ENCODE measurements around the gene NUBPL.
"Not testable (repeated sequence)": the region's sequence is repeated elsewhere in the genome, so short reads cannot be mapped to it uniquely, and the experiment has no call there.

NUBPL gene

DNA sequence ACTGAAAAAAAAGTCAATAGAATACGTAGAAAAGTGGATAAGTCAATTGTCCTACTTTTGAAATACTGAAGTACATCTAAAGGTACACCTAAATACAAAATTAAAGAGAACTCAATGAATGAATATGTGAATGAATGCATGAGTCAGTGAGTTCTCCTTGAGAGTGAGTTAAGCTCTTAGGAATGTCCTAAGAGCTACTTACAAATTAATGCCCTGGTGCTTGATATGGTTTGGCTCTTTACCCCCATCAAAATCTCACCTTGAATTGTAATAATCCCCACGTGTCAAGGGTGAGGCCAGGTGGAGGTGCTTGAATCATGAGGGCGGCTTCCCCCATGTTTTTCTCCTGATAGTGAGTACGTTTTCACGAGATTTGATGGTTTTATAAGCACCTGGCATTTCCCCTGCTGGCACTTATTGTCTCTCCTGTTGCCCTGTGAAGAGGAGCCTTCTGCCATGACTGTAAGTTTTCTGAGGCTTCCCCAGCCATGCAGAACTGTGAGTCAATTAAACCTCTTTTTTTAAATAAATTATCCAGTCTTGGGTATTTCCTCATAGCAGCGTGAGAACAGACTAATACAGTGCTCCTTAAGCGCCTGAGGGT is 323.7 kb downstream of the NUBPL start:
- DNase-seq, result no peak

GRCh38 chr14:31886156-31886835 is 325.1 kb downstream of the NUBPL start:
- no peak for DNase-seq

DNA sequence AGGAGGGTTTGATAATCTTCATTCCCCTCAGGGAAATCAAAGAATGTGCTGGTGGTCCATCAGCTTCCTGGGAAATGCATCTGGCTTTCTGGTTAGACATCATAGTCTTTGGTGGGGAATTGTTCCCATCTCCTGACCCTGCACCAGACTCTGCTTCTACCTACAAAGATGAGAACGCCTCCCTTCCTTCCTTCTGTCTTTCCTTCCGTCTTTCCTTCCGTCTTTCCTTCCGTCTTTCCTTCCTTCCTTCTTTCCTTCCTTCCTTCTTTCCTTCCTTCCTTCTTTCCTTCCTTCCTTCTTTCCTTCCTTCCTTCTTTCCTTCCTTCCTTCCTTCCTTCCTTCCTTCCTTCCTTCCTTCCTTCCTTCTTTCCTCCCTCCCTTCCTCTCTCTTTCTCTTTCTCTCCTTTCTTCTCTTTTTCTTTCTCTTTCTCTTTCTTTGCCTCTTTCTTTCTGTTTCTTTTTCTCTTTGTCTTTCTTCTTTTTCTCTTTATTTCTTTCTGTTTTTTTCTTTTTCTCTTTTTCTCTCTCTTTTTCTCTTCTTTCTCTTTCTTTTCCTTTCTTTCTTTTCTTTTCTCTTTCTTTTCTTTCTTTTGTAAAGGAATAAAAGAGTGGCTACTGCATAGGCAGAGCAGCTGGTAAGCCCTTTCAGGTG is 326.9 kb downstream of the NUBPL start:
- DNase-seq, result no peak

- DNase-seq, result no peak
Observed at GRCh38 chr14:31889297-31889696, 328.1 kb downstream of the NUBPL start.

DNA sequence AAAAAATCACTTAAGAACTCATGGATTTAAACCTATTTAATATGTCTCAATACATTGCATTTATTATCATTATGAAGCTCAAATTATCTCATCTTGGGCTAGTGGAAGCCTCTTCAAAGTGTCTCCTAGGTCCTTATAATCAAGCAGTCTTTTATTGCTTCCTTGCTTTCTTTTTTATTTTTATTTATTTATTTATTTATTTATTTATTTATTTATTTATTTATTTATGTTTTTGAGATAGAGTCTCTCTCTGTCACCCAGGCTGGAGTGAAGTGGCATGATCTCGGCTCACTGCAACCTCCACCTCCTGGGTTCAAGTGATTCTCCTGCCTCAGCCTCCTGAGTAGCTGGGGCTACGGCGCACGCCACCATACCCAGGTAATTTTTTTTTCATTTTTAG is 329.0 kb downstream of the NUBPL start:
- not testable (repeated sequence) for DNase-seq

- no peak for DNase-seq
Observed at GRCh38 chr14:31893221-31893757, 332.1 kb downstream of the NUBPL start.

DNA sequence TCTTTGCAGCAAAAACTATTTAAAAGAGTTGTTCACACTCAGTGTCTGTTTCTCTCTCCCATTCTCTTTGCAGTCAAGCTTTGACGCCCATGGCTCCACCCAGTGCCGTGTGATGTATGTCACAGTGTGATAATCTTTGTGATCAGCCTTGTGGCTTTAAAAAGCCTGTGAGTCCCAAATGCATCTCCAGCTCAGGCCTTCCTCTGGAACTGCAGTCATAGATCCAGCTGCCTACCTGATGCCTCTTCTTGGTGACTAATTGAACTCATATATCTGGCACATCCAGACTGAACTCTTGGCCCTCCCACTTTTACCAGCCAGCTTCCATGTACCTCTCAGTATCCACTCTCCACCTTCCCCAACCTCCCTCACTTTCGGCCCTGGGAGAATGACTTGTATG is 333.1 kb downstream of the NUBPL start:
- DNase-seq, result no peak

DNA sequence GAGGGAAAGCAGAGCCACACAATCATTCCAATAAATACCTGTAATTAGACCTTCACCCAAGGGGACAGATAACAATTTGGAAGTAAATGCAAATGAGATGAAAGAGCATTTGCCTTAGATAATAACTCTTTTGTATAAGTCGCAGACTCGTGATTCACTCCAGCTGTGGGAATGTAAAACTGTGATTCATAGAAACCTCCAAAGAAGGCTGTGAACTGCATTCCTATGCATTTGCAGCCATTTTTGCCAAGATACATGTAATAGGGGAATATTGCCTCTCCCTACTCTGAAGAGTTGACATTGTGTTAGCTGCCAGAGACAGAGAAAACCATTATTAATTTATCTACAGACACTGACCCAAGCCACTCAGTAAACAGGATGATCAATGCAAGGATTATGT is 334.0 kb downstream of the NUBPL start:
- DNase-seq, result no peak

DNA sequence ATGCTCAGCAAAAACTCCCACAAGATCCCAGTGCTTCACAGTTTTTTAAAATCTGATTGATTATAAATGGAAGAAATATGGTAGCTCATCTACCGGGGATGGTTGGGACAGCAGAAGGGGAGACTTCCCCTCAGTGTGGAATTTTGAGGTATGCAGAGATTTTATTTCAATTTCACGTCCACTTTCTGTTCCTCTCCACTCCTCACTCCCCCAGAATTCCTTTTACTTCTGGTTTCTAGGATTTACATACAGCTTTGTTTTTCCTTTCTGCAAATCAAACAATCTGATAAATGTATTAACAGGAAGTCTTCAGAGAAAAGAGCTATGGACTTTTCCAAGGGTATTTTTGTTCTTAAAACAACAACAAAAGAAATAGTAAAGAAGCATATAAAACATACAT is 334.4 kb downstream of the NUBPL start:
- no peak for DNase-seq

GRCh38 chr14:31897581-31898186 is 336.5 kb downstream of the NUBPL start:
- DNase-seq, result no peak

DNA sequence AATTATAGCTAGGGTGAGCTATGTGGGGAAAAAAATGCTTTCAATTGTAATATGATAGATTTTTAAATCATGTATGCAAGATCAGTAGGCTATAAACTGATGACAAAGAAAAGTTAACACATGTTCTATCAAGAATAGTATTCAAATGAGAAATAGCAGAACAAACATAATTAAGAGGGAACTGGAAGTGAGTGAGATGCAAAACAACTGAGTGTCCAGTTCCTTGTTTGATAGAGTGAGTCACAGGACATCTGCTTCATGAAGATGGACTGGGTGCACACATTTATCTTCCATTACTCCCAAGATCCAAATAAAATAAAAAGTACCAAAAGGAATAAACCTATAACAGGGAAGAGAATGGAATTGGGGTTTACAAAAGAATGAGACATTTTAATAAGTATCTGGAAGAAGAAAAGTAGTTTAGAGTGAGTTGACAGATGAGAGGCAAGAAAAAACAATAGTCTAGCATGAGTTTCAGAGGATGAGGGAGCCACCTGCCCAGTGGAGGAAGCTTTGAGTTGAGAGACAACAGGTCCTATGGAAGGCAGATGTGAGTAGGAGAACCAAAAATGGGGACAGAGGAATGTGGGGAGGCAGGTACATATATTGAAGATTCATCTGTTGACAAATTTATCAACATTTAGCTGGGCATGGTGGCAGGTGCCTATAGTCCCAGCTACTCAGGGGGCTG is 337.8 kb downstream of the NUBPL start:
- no peak for DNase-seq

GRCh38 chr14:31902002-31902401 is 340.8 kb downstream of the NUBPL start:
- no peak for DNase-seq

- no peak for DNase-seq
Observed at GRCh38 chr14:31902945-31903646, 341.9 kb downstream of the NUBPL start.

- DNase-seq, result no peak
Observed at GRCh38 chr14:31909977-31910376, 348.8 kb downstream of the NUBPL start.

Measured in midbrain (tissue), 1 donor.